ENCODE results near the gene VCY.
"Not testable (repeated sequence)": the region's sequence is repeated elsewhere in the genome, so short reads cannot be mapped to it uniquely, and the experiment has no call there.

VCY gene

DNA sequence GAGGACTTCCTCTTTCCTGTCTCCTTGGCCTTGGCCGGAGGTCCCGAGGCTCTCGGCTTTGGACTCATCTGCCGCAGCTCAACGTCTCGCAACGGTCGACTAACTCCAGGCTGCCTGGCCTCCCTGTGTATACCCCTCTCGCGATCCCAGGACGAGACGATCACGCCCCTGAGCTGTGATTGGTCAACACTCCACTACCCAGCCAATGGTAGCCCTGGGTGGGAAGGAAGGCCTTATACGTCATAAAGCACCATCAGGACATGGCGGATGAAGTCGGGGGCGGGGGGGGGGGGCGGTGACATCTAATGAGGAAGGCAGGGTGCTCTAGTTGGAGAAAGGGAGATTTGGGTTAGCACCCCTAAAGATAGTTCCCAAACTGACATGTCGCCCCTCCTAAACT is at the start of gene VCY:
VCY (minus strand) TSS at position 101 of the 400 bp plus-strand sequence; CDS start at position 68, 33 bp downstream.
- not testable (repeated sequence) for H3K27me3 Mint-ChIP-seq, H3K27ac Mint-ChIP-seq, H3K9me3 Mint-ChIP-seq

DNA sequence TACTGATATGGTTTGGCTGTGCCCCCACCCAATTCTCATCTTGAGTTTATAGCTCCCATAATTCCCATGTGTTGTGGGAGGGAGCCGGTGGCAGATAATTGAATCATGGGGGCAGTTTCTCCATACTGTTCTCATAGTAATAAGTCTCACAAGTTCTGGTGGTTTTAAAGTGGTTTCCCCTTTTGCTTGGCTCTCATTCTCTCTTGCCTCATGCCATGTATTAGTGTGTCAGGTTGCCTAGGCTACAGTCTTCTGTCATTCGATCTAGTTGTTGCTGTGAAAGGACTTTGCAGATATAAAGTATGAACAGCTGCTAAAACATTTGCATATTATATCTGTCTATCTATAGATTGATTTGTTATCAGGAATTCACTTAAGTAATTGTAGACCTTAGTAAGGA is 44.1 kb upstream of the VCY start:
- H3K27me3 Mint-ChIP-seq; H3K4me1 Mint-ChIP-seq; H3K27ac Mint-ChIP-seq; H3K9me3 Mint-ChIP-seq; H3K36me3 Mint-ChIP-seq; DNase-seq (ENCODE audit: low spot score in 2 of 2); H3K4me3 Mint-ChIP-seq; ATAC-seq (ENCODE audit: low read depth): not testable (repeated sequence)

More for the DNA sequence above, at the start of gene VCY:
- ATAC-seq (ENCODE audit: low read depth); DNase-seq (ENCODE audit: low spot score in 2 of 2); H3K36me3 Mint-ChIP-seq; H3K4me1 Mint-ChIP-seq; H3K4me3 Mint-ChIP-seq: not testable (repeated sequence)

DNA sequence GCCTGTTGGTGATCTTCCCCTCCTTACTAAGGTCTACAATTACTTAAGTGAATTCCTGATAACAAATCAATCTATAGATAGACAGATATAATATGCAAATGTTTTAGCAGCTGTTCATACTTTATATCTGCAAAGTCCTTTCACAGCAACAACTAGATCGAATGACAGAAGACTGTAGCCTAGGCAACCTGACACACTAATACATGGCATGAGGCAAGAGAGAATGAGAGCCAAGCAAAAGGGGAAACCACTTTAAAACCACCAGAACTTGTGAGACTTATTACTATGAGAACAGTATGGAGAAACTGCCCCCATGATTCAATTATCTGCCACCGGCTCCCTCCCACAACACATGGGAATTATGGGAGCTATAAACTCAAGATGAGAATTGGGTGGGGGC is 25.6 kb upstream of the VCY start:
- not testable (repeated sequence) for ATAC-seq (ENCODE audit: low read depth); H3K4me1 Mint-ChIP-seq; DNase-seq (ENCODE audit: low spot score in 2 of 2); H3K36me3 Mint-ChIP-seq; H3K4me3 Mint-ChIP-seq; H3K27ac Mint-ChIP-seq; H3K27me3 Mint-ChIP-seq; H3K9me3 Mint-ChIP-seq

DNA sequence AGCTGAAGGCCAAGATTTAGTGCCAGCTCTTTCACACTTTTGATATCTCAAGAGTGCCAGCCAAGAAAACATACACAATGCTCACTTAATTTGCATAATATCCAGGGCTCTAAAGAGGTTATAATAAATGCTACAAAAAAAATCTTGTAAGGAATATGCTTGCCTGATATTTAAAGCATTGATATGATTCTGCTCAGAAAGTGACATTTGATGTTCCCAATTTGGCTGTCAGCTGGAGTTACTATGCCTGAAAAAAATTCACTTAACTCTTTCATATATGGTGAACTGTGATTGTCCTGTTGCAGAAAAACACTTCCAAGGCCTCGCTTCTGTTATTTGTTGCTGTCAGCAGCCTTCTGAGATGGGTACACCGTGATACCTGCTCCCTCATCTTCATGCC is 43.9 kb downstream of the VCY start:
- not testable (repeated sequence) for H3K27me3 Mint-ChIP-seq; DNase-seq (ENCODE audit: low spot score in 2 of 2); H3K27ac Mint-ChIP-seq; H3K36me3 Mint-ChIP-seq; ATAC-seq (ENCODE audit: low read depth); H3K4me3 Mint-ChIP-seq; H3K4me1 Mint-ChIP-seq; H3K9me3 Mint-ChIP-seq

All from memory B cell (primary cell).